HG03565 (cell line): ENCODE results near the gene FANCE.

Source experiments
- ATAC-seq: cut with Tn5 transposase; IDR thresholded peaks from one replicate; pipeline ENCODE4 v1.9.1; 2021; ENCODE audit warnings: mild to moderate bottlenecking, moderate library complexity; ENCODE audit not compliant: unreplicated experiment

The FANCE gene

DNA sequence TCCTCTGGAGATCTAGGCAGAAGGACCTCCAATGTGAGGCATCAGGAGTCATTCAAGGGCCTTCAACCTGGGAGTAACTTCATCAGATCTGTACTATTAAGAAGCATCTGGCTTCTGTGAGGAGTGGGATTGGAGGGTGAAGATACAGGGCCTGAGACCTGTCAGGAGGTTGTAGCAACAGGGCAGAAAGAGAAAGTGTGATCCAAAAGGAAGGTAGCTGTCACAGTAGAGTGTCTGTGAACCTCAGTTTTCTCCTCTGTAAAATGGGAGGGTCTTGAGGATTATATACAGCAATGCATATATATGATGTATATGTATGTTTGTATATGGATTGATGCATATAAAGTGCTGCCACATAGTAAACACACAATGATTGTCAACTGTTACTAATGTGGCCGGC is 13.5 kb downstream of the FANCE start:
- ATAC-seq = no peak

DNA sequence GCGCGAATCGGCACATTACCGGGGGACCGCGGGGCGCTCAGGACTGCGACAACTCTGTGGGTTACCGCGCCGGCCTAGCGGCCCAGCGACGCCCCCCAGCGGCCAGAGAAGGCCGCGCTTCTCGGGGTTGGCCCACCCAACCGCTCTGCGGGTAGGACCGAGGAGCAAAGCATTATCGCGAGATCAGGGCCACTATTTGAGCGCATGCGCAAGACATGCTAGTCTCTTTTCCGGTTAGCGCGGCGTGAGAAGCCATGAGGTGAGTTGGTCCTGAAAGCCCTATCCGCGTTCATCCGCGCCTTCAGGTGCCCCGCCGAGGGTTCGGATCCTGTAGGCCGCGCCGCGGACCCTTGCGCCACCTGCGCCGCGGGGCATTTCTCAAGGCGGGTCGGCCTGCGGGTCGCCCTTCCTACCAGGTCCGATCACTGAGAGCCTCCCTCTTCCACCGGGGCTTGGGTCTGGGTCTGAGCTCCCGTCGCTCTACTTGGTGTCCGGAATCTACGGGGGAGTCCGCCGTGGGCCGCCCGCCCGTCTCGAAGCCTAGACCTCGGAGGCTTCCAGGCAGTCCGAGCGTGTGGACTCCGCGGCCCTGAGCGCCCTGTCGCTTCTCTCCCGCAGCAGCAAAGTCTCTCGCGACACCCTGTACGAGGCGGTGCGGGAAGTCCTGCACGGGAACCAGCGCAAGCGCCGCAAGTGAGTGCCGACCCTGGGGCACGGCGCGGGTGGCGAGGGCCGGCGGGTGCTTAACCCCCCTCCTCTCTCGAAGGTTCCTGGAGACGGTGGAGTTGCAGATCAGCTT is 16.2 kb downstream of the FANCE start, which contains the start of gene RPL10A:
TSS of gene RPL10A (plus strand) at position 221 of the 799 bp plus-strand sequence. CDS start at position 255, 34 bp downstream.
- ATAC-seq = peak; percentile 84

DNA sequence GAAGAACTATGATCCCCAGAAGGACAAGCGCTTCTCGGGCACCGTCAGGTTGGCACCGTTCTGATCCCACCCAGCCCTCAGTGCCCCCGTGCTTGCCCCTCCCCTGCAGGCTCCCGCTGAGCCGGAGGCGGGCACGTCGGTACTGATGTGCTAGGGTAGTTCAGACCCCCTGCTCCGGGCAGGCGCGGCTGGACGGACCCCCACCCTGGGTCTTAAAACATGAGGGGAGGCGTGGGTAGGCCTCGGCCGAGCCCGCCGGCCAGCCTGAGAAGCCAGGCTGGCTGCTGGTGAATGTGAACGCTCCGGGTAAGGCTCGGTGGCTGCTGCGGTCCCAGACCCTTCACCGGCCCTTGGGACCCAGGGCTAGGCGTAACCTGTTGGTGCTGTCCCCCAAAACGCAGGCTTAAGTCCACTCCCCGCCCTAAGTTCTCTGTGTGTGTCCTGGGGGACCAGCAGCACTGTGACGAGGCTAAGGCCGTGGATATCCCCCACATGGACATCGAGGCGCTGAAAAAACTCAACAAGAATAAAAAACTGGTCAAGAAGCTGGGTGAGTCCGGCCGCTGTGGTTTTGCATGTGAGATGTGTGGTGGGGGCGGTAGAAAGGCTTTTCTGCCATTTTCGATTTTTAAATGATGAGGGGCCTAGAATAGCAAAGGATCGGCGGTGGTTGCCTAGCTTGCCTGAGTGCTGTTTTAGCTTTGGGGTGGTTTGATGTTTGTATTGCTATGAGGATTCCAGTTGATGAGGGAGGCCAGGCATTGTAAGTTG is 17.0 kb downstream of the FANCE start:
- ATAC-seq = no peak

DNA sequence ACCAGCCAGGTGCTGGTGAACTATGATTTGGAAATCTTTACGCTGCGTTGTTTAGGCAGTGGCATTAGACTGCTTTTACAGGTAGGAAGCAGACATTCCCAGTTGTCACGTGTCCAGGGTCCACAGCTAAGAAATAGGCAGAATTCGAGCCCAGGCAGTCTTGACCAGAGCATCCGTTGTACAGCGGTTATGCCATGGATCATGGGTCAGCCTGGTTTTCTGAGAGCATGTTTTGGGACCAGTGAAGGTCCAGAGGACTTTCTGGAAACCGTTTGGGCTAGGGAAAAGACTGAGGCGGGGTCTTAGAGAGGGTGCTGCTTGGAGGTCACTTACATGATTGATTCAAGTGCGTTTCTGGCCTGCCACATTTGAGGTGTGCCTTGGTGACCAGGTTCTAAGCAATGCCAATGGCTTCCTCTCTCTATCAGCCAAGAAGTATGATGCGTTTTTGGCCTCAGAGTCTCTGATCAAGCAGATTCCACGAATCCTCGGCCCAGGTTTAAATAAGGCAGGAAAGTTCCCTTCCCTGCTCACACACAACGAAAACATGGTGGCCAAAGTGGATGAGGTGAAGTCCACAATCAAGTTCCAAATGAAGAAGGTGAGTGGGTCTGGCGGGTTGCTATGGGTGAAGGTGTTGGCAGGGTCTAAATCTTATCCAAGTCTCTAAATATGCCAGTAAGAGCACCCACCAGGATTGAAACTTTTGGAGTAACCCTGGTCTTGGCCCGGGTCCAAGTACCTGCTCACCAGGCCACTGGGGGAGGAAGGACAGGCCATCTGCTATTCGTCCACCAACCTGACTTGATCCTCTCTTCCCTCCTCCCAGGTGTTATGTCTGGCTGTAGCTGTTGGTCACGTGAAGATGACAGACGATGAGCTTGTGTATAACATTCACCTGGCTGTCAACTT is 17.9 kb downstream of the FANCE start:
- no peak for ATAC-seq

DNA sequence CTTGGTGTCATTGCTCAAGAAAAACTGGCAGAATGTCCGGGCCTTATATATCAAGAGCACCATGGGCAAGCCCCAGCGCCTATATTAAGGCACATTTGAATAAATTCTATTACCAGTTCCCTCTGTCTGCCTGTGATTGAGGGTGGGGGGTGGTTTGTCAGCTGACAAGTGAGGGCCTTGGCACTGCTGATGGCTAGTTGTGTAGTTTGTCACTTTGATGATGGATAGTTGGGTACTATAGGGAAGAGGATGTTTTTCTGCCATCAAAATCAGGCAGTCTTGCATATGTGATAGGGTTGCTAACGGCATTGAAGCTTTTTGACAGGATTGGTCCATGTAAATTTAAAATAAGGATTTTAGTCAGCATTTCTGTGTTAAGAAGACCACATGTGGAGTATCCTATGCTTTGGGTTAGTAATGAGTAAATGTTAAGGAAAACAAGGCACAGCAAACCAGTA is 18.6 kb downstream of the FANCE start:
- ATAC-seq = no peak

DNA sequence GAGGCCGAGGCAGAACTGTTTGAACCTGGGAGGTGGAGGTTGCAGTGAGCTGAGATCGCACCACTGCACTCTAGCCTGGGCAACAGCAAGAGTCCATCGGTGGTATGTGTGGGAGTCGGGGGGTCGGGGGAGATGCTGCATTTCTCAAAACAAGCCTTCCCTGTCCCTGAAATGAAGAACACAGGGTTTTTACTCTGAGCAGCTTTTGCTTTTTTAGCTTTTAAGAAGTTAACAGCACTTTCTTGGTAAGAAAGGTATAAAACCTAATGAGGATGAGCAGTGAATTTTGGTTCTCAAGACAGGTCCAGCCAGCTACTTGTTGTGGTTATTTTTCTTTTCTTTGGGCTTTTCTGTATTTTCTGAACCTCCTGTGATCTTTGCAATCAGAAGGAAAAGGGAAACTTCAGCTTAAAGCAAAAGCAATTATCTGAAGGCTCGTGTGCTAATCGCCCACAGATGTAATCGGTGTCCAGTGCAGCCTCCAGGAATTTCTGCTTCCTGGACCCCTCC is 19.8 kb downstream of the FANCE start:
- ATAC-seq = no peak

DNA sequence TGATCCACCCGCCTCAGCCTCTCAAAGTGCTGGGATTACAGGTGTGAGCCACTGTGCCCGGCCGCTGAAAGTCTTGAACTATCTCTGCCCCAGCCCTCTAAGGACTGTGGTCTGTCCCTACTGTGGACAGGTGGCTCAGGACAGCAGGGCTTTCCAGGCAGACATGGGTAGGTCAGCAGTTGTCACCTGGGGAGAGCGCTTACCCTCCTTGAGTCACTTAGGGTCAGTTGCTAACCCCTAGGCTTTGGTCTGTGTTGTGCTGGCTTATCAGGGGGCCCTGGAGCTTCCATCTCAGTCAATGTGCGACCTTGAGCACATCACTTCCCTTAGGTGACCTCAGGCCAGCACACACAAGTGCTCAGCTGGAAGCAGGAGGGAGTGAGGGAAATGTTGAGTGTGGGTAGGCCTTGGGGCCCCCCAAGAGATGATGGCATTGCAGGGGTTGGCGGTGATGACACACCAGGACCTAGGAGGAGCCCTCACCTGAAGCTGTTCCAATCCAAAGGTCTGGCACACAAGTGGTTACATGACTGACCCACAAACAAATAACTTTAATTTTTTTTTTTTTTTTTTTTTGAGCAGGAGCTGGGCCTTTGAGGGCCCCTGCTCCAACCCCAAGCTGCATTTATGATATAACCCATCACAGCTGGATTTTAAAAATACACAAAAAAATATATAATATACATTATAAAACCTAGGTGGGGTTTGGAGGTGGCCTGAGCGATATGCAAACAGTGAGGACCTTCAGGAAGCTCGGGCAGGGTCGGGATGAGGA is 21.1 kb downstream of the FANCE start:
- no peak for ATAC-seq

DNA sequence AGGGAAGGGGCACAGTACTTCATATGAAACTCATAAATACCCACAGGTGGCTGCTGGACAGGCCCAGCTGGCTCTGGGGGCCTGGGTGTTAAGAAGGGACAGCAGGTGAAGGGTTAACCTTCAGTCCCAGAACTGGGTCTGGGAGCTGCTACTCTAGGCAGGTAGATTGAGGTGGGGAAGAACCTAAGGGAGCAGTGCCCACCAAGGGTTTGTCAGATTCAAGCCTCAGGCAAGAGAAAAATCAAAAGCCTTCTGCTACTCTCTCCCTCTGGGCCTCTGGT is 21.7 kb downstream of the FANCE start:
- ATAC-seq = no peak

DNA sequence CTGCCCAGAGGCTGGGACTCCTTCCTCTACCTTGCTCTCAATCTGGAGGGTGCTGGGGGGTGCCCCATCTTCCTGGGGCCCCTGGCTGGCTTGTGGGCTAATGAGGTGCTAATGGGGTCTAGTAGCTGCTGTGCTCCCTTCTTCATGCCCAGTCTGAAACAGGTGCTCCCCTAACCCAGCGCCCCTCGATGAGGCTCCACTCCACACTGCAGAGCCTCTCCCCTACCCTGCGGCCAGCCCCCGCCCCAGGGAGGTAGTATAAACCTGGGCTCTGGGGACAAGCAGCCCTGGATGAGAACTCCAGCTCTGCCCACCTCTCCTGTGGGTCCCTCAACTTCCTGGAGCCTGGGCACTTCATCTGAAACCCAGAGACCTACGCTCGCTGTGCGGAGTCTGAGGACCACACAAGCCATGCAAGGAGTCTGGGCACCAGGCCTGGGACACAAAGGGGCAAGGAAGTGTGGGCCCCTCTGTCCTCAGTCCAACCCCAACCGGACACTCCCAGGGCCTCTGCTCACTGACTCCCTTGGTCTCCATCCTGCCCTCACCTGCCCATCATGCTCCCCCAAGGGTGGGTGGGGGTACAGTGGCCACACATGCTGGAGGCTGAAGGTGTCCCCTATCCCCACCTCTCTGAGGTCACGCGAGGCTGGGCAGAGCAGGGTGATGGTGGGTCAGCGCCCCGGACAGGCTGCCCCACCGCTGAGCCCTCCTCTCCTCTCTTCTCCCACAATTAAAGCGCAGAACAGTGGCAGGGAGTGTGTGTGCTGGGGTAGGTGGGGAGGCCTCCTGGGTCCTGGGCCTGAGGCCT is 22.2 kb downstream of the FANCE start:
- ATAC-seq = no peak

DNA sequence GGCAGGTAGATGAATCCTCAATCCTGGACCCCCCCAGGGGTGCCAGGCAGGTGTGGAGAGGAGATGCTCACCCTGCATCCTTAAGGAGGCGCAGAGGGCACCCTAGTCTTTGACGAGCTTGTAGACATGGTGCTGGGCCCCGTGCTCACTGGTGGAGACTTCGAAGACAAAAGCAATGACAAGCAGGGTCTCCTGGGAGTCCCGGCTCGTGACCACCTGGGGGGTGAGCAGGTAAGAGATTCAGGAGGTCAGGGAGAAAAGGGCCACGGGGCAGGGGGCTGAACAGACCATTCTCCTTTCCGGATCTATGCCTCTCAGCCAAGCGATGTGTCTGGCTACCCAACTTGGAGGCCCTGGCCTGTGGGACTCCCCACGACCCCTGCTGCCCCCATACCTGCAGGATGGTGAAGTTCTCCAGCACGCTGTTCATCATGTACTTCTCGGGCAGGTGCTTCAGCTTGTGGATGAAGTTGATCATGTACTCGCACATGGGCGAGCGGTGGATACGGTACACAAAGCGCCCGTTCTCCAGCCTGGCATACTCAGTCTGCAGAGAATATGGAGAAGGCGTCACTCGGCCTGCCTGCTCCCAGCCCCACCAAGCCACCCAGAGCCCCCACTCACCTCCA is 22.9 kb downstream of the FANCE start:
- no peak for ATAC-seq

DNA sequence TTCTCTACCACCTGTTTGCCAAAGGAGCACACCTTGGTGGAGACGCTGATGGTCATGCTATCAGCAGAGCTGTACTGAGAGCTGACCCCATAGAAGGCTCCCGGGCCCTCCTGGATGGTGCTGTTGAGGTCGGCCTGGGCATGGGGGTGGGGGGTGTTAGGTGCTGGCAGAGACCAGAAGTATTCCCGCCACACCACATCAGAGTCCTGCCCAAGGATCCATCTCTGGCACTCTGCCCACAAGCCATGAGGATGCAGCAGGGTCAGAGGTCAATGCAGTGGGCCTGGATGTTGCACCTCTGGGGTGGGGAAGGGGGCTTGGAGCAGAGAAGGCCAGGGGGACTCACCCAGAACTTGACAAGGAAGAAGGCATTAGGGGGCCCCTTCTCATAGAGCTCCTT is 23.4 kb downstream of the FANCE start:
- ATAC-seq = no peak

DNA sequence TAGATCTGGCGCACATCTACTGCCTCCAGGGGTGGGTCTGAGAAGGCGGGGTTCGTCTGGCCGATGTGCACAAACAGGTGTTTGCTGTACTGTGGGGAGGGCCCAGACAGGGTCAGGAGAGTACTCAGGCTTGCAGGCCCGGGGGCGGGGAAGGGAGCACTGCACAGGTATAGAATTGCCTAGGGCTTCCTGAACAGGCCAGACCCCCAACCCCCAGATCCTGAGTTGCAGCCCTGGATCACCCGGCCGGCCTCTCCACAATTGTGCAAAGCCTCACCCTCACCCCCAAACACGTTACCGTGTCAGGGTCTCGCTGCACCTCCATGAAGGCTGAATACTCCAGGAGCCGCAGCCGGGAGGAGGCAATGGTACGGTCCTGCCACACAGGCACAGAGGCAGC is 23.9 kb downstream of the FANCE start:
- ATAC-seq = no peak

DNA sequence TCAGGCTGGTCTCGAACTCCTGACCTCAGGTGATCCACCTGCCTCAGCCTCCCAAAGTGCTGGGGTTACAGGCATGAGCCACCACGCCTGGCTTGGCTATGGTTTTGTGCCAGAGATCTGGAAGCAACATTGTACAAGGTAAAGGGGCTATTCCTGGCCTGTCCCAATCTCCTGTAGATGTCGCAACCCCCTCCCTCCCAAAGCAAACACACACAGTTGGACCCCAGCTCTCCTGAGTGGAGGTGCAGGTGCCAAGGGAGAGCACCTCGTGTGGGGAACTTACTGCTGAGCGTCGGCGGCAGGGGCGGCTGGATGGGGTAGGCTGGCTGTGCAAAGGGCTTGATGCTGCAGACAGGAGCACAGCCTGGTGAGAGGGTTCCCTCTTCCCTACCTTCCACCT is 24.9 kb downstream of the FANCE start:
- ATAC-seq = no peak

DNA sequence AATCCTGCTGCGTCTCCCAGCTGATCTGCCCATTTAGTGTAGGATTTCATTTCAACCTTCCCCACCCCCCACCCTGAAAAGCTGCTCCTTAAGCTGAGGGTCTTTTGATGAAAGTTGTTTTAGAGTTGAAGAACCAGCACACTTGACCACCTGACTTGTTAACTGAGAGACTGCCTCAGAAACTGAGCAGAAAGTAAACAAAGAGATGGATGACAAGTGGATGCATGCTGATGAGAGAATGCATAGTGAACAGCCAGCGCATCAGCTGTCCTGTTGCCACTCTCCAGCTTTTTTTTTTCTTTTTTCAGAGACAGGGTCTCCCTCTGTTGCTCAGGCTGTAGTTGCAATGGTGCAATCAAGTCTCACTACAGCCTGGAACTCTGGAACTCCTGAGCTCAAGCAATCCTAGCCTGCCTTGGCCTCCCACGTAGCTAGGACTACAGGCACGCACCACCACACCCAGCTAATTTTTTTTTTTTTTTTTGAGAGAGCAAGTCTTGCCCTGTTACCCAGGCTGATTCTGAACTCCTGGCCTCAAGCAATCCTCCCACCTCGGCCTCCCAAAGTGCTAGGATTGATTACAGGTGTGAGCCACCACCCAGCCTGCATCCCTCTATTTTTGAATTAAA is 25.5 kb downstream of the FANCE start:
- ATAC-seq = no peak

DNA sequence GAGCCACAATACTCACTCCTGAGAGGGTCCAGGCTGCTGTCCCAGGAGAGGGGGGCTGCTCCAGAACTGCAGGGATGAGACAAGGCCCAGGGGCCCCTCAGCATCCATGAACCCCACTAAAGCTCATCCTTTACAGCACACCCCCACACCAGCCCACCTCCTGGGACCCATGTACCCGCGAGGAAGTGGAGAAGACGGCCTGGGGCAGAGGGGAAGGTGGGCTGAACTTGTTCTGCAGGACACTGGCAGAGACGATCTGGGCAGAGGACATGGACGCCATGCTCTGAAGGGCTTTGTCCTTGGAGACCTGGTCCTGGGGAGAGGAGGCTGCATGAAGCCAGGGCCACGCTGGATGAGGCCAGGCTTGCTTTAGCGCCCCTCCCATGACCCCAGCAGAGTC is 26.1 kb downstream of the FANCE start:
- ATAC-seq = no peak

DNA sequence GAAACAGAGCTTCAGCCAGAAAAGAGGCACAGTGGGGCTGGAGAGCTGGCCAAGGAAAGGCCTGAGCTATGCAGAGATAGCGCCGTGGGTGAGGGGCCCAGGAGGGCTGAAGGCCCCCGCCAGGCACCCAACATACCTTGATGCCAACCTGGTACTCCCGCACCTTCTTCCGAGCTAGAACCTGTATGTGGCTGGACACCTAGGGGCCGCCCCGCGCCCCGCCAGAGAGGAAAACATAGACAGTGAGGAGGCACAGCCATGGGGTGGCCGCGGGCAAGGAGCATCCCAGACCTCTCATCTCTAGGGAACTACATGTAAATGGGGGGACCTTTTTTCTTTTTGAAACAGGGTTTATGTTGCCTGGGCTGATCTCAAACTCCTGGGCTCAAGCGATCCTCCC is 28.0 kb downstream of the FANCE start:
- no peak for ATAC-seq

DNA sequence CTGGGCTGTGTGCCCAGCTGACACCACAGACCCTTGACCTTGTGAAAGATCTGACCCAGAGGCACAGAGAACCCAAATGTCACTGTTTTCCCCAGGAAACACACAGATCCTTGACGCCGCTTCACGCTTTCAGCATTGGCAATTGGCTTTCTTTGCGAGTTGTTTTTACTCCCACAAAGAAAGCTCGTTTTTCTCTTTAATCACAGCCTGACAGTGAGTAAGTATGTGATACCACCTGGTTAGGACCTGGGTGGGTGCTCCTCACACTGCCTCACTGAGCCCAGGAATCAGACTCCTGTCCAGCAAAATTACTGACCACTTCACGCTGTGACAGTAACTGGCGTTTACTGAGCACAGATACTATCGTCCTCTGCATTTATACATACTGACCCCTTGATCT is 29.1 kb downstream of the FANCE start:
- ATAC-seq = no peak

DNA sequence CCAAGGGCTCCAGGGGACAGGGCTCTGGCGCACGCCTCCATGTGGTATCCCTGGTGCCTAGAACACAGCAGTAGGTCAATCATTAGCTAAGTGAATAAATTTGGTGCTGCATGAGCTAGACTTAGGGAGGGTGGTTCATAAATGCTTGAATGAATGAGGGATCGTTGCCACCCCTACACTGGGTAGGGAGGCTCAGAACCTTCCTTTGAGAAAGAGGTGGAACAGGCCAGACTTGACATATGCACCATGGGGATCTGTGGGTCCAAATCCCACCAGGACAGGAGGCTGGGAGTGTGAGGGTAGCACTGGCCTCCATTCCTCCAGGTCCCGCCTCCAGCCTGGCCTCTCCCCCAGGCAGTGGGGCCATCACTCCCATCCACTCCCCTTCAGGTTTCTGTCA is 30.9 kb downstream of the FANCE start:
- ATAC-seq = no peak

DNA sequence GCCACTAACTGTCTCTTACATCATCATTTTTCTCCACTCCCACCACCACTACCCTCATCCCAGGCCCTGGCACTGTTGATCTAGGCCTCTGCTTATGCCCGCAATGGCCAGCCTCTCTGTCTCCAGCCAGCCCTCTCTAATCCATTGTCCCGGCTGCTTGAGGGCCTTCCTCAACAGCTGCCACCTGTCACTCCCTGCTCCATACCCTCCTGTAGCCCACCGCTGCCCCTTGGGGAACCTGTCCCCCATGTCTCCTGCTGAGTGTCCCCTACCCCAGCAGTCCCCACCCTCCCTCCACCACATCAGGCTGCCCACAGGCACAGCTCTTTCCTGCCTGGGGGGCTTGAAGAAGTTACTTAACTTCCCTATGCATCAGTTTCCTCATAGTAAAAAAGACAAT is 31.4 kb downstream of the FANCE start:
- ATAC-seq = no peak
